HTERT RPE-1 (cell line): ENCODE results near the gene SLC27A3.

ENCODE experiments used
- in situ Hi-C: fragments of 300-500 bp; cut with MboI; formaldehyde crosslinking; loops from 4 replicates; pipeline ENCODE4 v1.14.3; 2020; ENCODE audit warnings: low sequenced_read_pairs

Gene SLC27A3

GRCh38 chr1:153774780-153775457, at the start of gene SLC27A3:
SLC27A3 (plus strand) TSS chr1:153775407; CDS start chr1:153775498, 91 bp downstream.
- in situ Hi-C loops: no loop called here

GRCh38 chr1:153727463-153728304, 47.5 kb upstream of the SLC27A3 start, which contains the start of gene INTS3:
INTS3 (plus strand) TSS chr1:153728050; CDS start chr1:153728635, 585 bp downstream.
- in situ Hi-C loops: no loop called here

GRCh38 chr1:153728305-153729066, 46.7 kb upstream of the SLC27A3 start:
- in situ Hi-C loops: no loop called here

- in situ Hi-C loops: no loop called here
Observed at GRCh38 chr1:153730468-153730988, 44.7 kb upstream of the SLC27A3 start.

- in situ Hi-C loops: no loop called here
Observed at GRCh38 chr1:153733970-153734369, 41.2 kb upstream of the SLC27A3 start.

- in situ Hi-C loops: no loop called here
Observed at GRCh38 chr1:153734396-153735089, 40.7 kb upstream of the SLC27A3 start.

GRCh38 chr1:153735090-153735420, 40.2 kb upstream of the SLC27A3 start:
- in situ Hi-C loops: no loop called here

GRCh38 chr1:153741986-153742385, 33.2 kb upstream of the SLC27A3 start:
- in situ Hi-C loops: no loop called here

GRCh38 chr1:153742411-153743142, 32.6 kb upstream of the SLC27A3 start:
- in situ Hi-C loops: no loop called here

- in situ Hi-C loops: no loop called here
Observed at GRCh38 chr1:153745417-153745816, 29.8 kb upstream of the SLC27A3 start.

- in situ Hi-C loops: no loop called here
Observed at GRCh38 chr1:153746174-153746573, 29.0 kb upstream of the SLC27A3 start.

GRCh38 chr1:153748903-153749302, 26.3 kb upstream of the SLC27A3 start:
- in situ Hi-C loops: no loop called here

- in situ Hi-C loops: no loop called here
Observed at GRCh38 chr1:153749408-153750005, 25.7 kb upstream of the SLC27A3 start.

GRCh38 chr1:153750026-153750995, 24.9 kb upstream of the SLC27A3 start:
- in situ Hi-C loops: no loop called here

- in situ Hi-C loops: no loop called here
Observed at GRCh38 chr1:153752072-153752471, 23.1 kb upstream of the SLC27A3 start.

GRCh38 chr1:153752571-153753195, 22.5 kb upstream of the SLC27A3 start:
- in situ Hi-C loops: no loop called here

GRCh38 chr1:153754266-153754665, 20.9 kb upstream of the SLC27A3 start:
- in situ Hi-C loops: no loop called here

GRCh38 chr1:153760440-153760839, 14.8 kb upstream of the SLC27A3 start:
- in situ Hi-C loops: no loop called here
